Liver (tissue), 9 donors: ENCODE data around the gene RAPGEF2. TPM values are rescaled to one million over a fixed set of nuclear protein-coding genes. Genes with fewer than 3 reads are reported as not detected.

ENCODE experiments used
- DNase-seq: peaks from one replicate; pipeline ENCODE4 v3.0.0-alpha.2; 2017; ENCODE audit warnings: low spot score
- H3K27ac ChIP-seq, 2 donors: one replicate each; pipeline ENCODE4 v1.7.0; 2013; ENCODE audit warnings: inconsistent platforms in 2 of 2, low read length in 2 of 2, control low read depth in 1 of 2, low read depth in 1 of 2, mild to moderate bottlenecking in 1 of 2
- H3K27me3 ChIP-seq, 4 donors: one replicate each; pipeline versions ENCODE4 v1.6.1 to v1.7.0; 2013; ENCODE audit warnings: low read length in 3 of 4, inconsistent platforms in 1 of 4, mild to moderate bottlenecking in 1 of 4, moderate library complexity in 1 of 4; ENCODE audit not compliant: control insufficient read depth in 4 of 4, insufficient read depth in 4 of 4
- H3K36me3 ChIP-seq, 4 donors: one replicate each; pipeline versions ENCODE4 v1.6.1 to v1.7.0; 2013; ENCODE audit warnings: low read length in 3 of 4, mild to moderate bottlenecking in 3 of 4, low read depth in 1 of 4, moderate library complexity in 1 of 4; ENCODE audit not compliant: control insufficient read depth in 4 of 4, insufficient read depth in 3 of 4
- H3K4me1 ChIP-seq, 4 donors: one replicate each; pipeline versions ENCODE4 v1.6.1 to v1.7.0; 2013; ENCODE audit warnings: low read length in 3 of 4, mild to moderate bottlenecking in 3 of 4, moderate library complexity in 1 of 4; ENCODE audit not compliant: control insufficient read depth in 4 of 4, insufficient read depth in 4 of 4
- H3K4me3 ChIP-seq, 3 donors: one replicate each; pipeline versions ENCODE4 v1.6.1 to v1.7.0; 2013; ENCODE audit warnings: low read length in 3 of 3, control low read depth in 1 of 3, low read depth in 1 of 3, mild to moderate bottlenecking in 1 of 3
- H3K9ac ChIP-seq, 2 donors: one replicate each; pipeline ENCODE4 v1.7.0; 2013; ENCODE audit warnings: low read length in 2 of 2, mild to moderate bottlenecking in 2 of 2, moderate library complexity in 2 of 2, control low read depth in 1 of 2, low read depth in 1 of 2
- H3K9me3 ChIP-seq, 4 donors: one replicate each; pipeline versions ENCODE4 v1.6.1 to v1.7.0; 2013; ENCODE audit warnings: low read length in 3 of 4; ENCODE audit not compliant: control insufficient read depth in 4 of 4
- EGR1 ChIP-seq, 2 donors: IDR thresholded peaks; 2 replicates each; pipeline ENCODE4 v1.6.1; 2016 to 2018; ENCODE audit warnings: antibody characterized with exemption in 2 of 2, low read depth in 2 of 2
- FOXA1 ChIP-seq: IDR thresholded peaks from 2 replicates; pipeline ENCODE4 v1.6.1; 2016; ENCODE audit warnings: antibody characterized with exemption
- FOXA2 ChIP-seq: IDR thresholded peaks from 2 replicates; pipeline ENCODE4 v1.6.1; 2016; ENCODE audit warnings: antibody characterized with exemption
- GABPA ChIP-seq, 2 donors: IDR thresholded peaks in 1 of 2; conservative IDR thresholded peaks in 1 of 2; 2 replicates each; pipeline ENCODE4 v1.6.1; 2016; ENCODE audit warnings: antibody characterized with exemption in 2 of 2, mild to moderate bottlenecking in 1 of 2, moderate library complexity in 1 of 2
- HNF4A ChIP-seq, 2 donors: conservative IDR thresholded peaks; 2 replicates each; pipeline ENCODE4 v1.6.1; 2016; ENCODE audit warnings: antibody characterized with exemption in 2 of 2, mild to moderate bottlenecking in 2 of 2
- HNF4G ChIP-seq: IDR thresholded peaks from 2 replicates; pipeline ENCODE4 v1.6.1; 2016; ENCODE audit warnings: antibody characterized with exemption
- JUND ChIP-seq, 2 donors: IDR thresholded peaks; 2 replicates each; pipeline ENCODE4 v1.6.1; 2016; ENCODE audit warnings: antibody characterized with exemption in 2 of 2
- NR2F2 ChIP-seq: IDR thresholded peaks from 2 replicates; pipeline ENCODE4 v1.6.1; 2016; ENCODE audit warnings: antibody characterized with exemption
- RXRA ChIP-seq, 2 donors: IDR thresholded peaks; 2 replicates each; pipeline ENCODE4 v1.6.1; 2017 to 2018; ENCODE audit warnings: antibody characterized with exemption in 2 of 2, mild to moderate bottlenecking in 1 of 2
- SP1 ChIP-seq: IDR thresholded peaks from 2 replicates; pipeline ENCODE4 v1.6.1; 2018; ENCODE audit warnings: antibody characterized with exemption, mild to moderate bottlenecking
- TAF1 ChIP-seq: conservative IDR thresholded peaks from 2 replicates; pipeline ENCODE4 v1.6.1; 2016; ENCODE audit warnings: antibody characterized with exemption, mild to moderate bottlenecking
- YY1 ChIP-seq: IDR thresholded peaks from 2 replicates; pipeline ENCODE4 v1.6.1; 2016; ENCODE audit warnings: antibody characterized with exemption, mild to moderate bottlenecking
- WGBS: extraction: QIAGEN DNeasy Blood & Tissue Kit; methylation state at CpG from one replicate; pipeline ENCODE4 v1.1.7; 2013; 5-methylcytosine and 5-hydroxymethylcytosine counted together
- polyA plus RNA-seq, 2 donors: library from polyadenylated mRNA; stranded (reverse) in 1 of 2; unstranded in 1 of 2; fragments of 200-250 nt in 1 of 2; fragments of >200 nt in 1 of 2; fragmentation: Nextera tagmentation in 1 of 2; extraction: Ambion mirVana in 1 of 2; gene quantifications; one replicate each; pipeline versions ENCODE4 v1.2.1 to v1.2.3, GENCODE V29; 2013 to 2015
- total RNA-seq, 2 donors: library from RNA; depleted of rRNA; stranded (reverse); fragments of >200 nt; gene quantifications; one replicate each; pipeline ENCODE4 v1.2.3, GENCODE V29; 2014
- TF ChIP-seq, protein P1 (sequence below): IDR thresholded peaks from 2 replicates; pipeline ENCODE4 v1.6.1; 2016; ENCODE audit warnings: antibody characterized with exemption
- TF ChIP-seq, protein P2 (sequence below): IDR thresholded peaks from 2 replicates; pipeline ENCODE4 v1.6.1; 2016; ENCODE audit warnings: antibody characterized with exemption, mild to moderate bottlenecking
- TF ChIP-seq, protein P3 (sequence below): fragments of 150-350 bp; IDR thresholded peaks from 2 replicates; pipeline ENCODE4 v1.5.1; 2017; ENCODE audit warnings: improper control_type of control experiment, low read depth, low read length; ENCODE audit not compliant: missing input control
- TF ChIP-seq, protein P4 (sequence below): IDR thresholded peaks from 2 replicates; pipeline ENCODE4 v1.6.1; 2016; ENCODE audit warnings: antibody characterized with exemption
- donor health status: healthy.
- donor health status: healthy.
- donor health status: healthy.
- donor health status: healthy.
- donor health status: healthy.

RAPGEF2 gene
- total and polyA plus RNA-seq, 4 donors, result 7.3 to 90.4 (median 32.2) TPM

DNA sequence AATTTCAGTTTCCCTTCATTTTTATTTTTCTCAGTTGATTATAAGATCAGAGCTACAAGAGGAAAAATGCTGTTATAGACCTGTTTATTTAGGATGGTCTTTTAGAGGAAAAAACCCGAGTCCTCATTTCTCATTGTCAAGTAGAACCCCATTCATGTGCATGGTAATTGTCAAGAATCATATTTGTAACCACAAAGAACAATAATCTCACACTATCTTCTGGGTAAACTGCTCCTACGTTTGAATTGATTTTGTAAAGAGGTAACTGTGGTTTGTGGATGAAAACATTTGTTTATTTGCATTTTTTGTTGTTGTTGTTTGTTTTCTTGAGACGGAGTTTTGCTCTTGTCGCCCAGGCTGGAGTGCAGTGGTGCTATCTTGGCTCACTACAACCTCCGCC, 23.8 kb downstream of the RAPGEF2 start:
- 85% methylated on average over 5 of the region's 5 CpGs for WGBS
- Histone ChIP-seq H3K27ac (no peak overlapping the region), H3K27me3 (no peaks in the 10 kb centered on the region), H3K4me3 (no peak overlapping the region), H3K4me1 (peaks cover 0 to 4% (median 1%) of the 10 kb centered on the region in 4 donors), H3K36me3 (no peaks in the 10 kb centered on the region), H3K9me3 (no peaks in the 10 kb centered on the region), H3K9ac (no peak overlapping the region)
- no peak for DNase-seq
- TF ChIP-seq, protein P1, sequence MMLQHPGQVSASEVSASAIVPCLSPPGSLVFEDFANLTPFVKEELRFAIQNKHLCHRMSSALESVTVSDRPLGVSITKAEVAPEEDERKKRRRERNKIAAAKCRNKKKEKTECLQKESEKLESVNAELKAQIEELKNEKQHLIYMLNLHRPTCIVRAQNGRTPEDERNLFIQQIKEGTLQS, result no peak
- TF ChIP-seq RXRA (IDR thresholded peaks at IDR 0.05) (no peak), FOXA2 (no peak), GABPA (IDR thresholded peaks at IDR 0.05 in 1 of 2, conservative IDR thresholded peaks at IDR 0.05 in 1 of 2) (no peak), TAF1 (no peak), HNF4G (no peak), EGR1 (IDR thresholded peaks at IDR 0.05; ENCODE audit: low read depth in 2 of 2) (no peak), NR2F2 (no peak), FOXA1 (no peak), YY1 (no peak), JUND (IDR thresholded peaks at IDR 0.05) (no peak), HNF4A (conservative IDR thresholded peaks at IDR 0.05) (no peak)
- TF ChIP-seq, protein P2, sequence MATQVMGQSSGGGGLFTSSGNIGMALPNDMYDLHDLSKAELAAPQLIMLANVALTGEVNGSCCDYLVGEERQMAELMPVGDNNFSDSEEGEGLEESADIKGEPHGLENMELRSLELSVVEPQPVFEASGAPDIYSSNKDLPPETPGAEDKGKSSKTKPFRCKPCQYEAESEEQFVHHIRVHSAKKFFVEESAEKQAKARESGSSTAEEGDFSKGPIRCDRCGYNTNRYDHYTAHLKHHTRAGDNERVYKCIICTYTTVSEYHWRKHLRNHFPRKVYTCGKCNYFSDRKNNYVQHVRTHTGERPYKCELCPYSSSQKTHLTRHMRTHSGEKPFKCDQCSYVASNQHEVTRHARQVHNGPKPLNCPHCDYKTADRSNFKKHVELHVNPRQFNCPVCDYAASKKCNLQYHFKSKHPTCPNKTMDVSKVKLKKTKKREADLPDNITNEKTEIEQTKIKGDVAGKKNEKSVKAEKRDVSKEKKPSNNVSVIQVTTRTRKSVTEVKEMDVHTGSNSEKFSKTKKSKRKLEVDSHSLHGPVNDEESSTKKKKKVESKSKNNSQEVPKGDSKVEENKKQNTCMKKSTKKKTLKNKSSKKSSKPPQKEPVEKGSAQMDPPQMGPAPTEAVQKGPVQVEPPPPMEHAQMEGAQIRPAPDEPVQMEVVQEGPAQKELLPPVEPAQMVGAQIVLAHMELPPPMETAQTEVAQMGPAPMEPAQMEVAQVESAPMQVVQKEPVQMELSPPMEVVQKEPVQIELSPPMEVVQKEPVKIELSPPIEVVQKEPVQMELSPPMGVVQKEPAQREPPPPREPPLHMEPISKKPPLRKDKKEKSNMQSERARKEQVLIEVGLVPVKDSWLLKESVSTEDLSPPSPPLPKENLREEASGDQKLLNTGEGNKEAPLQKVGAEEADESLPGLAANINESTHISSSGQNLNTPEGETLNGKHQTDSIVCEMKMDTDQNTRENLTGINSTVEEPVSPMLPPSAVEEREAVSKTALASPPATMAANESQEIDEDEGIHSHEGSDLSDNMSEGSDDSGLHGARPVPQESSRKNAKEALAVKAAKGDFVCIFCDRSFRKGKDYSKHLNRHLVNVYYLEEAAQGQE, result no peak
- TF ChIP-seq, protein P3, sequence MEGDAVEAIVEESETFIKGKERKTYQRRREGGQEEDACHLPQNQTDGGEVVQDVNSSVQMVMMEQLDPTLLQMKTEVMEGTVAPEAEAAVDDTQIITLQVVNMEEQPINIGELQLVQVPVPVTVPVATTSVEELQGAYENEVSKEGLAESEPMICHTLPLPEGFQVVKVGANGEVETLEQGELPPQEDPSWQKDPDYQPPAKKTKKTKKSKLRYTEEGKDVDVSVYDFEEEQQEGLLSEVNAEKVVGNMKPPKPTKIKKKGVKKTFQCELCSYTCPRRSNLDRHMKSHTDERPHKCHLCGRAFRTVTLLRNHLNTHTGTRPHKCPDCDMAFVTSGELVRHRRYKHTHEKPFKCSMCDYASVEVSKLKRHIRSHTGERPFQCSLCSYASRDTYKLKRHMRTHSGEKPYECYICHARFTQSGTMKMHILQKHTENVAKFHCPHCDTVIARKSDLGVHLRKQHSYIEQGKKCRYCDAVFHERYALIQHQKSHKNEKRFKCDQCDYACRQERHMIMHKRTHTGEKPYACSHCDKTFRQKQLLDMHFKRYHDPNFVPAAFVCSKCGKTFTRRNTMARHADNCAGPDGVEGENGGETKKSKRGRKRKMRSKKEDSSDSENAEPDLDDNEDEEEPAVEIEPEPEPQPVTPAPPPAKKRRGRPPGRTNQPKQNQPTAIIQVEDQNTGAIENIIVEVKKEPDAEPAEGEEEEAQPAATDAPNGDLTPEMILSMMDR, result no peak
- TF ChIP-seq, protein P4, sequence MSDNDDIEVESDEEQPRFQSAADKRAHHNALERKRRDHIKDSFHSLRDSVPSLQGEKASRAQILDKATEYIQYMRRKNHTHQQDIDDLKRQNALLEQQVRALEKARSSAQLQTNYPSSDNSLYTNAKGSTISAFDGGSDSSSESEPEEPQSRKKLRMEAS, result no peak

DNA sequence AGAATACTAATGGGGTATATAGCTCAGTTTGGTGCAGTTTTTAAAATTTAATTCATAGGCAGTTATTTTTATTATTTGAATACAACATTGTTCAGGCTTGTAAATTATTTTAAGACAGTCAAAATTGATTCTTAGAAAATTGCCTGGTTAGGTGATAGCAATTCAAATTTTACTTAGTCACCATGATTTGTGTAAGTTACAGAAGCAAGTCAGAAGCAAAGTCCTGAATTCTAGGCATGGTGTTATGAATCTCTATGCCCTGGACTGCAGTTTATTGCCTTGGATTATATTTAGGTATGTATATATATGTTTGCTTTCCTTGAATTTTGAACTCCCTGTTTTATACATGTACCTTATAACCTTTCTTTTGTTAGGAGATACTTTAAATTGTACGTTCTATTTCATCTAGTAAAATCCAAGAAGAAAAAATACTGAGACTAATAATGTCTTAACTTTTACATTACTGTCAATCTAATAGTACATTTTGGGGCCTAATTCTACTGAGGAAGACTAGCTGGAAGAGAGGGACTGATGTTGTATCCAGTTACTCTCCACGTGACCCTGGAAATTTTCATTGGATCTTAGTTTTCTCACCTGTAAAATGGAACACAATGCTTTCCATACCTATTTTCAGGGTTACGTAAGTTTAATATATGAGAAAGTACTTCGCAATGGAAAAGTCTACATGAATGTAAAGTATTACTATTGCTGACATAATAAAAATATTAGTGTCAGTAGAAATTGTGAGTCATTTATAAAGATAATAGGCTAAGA, 25.1 kb downstream of the RAPGEF2 start:
- no peak for DNase-seq
- 94% methylated on average over 4 of the region's 4 CpGs for WGBS
- Histone ChIP-seq H3K9me3 (no peaks in the 10 kb centered on the region), H3K27ac (no peak overlapping the region), H3K9ac (no peak overlapping the region), H3K4me3 (no peak overlapping the region), H3K27me3 (no peaks in the 10 kb centered on the region), H3K4me1 (peaks cover 0 to 4% (median 1%) of the 10 kb centered on the region in 4 donors), H3K36me3 (no peaks in the 10 kb centered on the region)
- no peak for TF ChIP-seq RXRA (IDR thresholded peaks at IDR 0.05)
- TF ChIP-seq, protein P3, result no peak
- no peak for TF ChIP-seq JUND (IDR thresholded peaks at IDR 0.05)
- TF ChIP-seq, protein P4, result no peak
- TF ChIP-seq TAF1, result no peak
- no peak for TF ChIP-seq SP1
- no peak for TF ChIP-seq FOXA1
- TF ChIP-seq, protein P2, result no peak
- TF ChIP-seq GABPA (IDR thresholded peaks at IDR 0.05 in 1 of 2, conservative IDR thresholded peaks at IDR 0.05 in 1 of 2), result no peak
- TF ChIP-seq EGR1 (IDR thresholded peaks at IDR 0.05; ENCODE audit: low read depth in 2 of 2), result no peak
